Measurements from ENCODE around the gene CFD. TPM values are rescaled to one million over a fixed set of nuclear protein-coding genes. Genes with fewer than 3 reads are reported as not detected.

CFD gene
- total RNA-seq: 0.91 and 262 TPM in 2 replicates

GRCh38 chr19:858868-859843 is at the start of gene CFD:
Gene CFD, plus strand, starts transcription at chr19:859664. Its CDS starts 26 bp downstream, at chr19:859690.

GRCh38 chr19:821825-822503 is 37.5 kb upstream of the CFD start, which contains the start of gene PLPPR3:
Gene PLPPR3, minus strand, starts transcription at chr19:821955. Its CDS starts 396 bp downstream, at chr19:821559.

GRCh38 chr19:827710-828321 is 31.6 kb upstream of the CFD start, which contains the start of gene AZU1:
Gene AZU1, plus strand, starts transcription at chr19:827837. Its CDS starts 10 bp downstream, at chr19:827847.

GRCh38 chr19:840519-841206 is 18.8 kb upstream of the CFD start, which contains the start of gene PRTN3:
Gene PRTN3, plus strand, starts transcription at chr19:840999. Its CDS starts 10 bp downstream, at chr19:841009.

GRCh38 chr19:852136-853013 is 7.1 kb upstream of the CFD start, which contains the start of gene ELANE:
Gene ELANE, plus strand, starts transcription at chr19:852303. Its CDS starts 26 bp downstream, at chr19:852329.

GRCh38 chr19:892894-893689 is 33.6 kb downstream of the CFD start, which contains the start of the genes MED16 and RNU6-9:
Gene MED16, minus strand, starts transcription at chr19:893187. Its CDS starts 2,056 bp downstream, at chr19:891131.
Gene RNU6-9, plus strand, starts transcription at chr19:893484.

Other genes starting within 250 kb of the CFD start
- gene POLRMT, start 226.1 kb upstream of the CFD start, total RNA-seq: 35.1 and 36.3 TPM in 2 replicates
- gene FGF22, start 219.8 kb upstream of the CFD start, total RNA-seq: not detected in 2 replicates
- 57.8 and 95.7 TPM in 2 replicates for gene RNF126, start 196.4 kb upstream of the CFD start, total RNA-seq
- 118 and 238 TPM in 2 replicates for gene FSTL3, start 183.3 kb upstream of the CFD start, total RNA-seq
- 1.9 TPM in 1 of 2 replicates, not detected in the other for gene PRSS57, start 164.2 kb upstream of the CFD start, total RNA-seq
- 15.9 and 83.0 TPM in 2 replicates for gene PALM, start 150.7 kb upstream of the CFD start, total RNA-seq
- 3.2 TPM in 2 replicates for gene MISP, start 108.6 kb upstream of the CFD start, total RNA-seq
- 297 and 323 TPM in 2 replicates for gene PTBP1, start 62.2 kb upstream of the CFD start, total RNA-seq
- 1.7 and 102 TPM in 2 replicates for gene PLPPR3, start 37.7 kb upstream of the CFD start, total RNA-seq
- 2.5 TPM in 1 of 2 replicates, not detected in the other for gene AZU1, start 31.8 kb upstream of the CFD start, total RNA-seq
- 2.6 TPM in 1 of 2 replicates, not detected in the other for gene PRTN3, start 18.7 kb upstream of the CFD start, total RNA-seq
- 15.0 TPM in 1 of 2 replicates, not detected in the other for gene ELANE, start 7.4 kb upstream of the CFD start, total RNA-seq
- gene MED16, start 33.5 kb downstream of the CFD start, total RNA-seq: 45.9 and 54.3 TPM in 2 replicates
- not detected in 2 replicates for gene RNU6-9, start 33.8 kb downstream of the CFD start, total RNA-seq
- 51.7 and 56.2 TPM in 2 replicates for gene R3HDM4, start 53.6 kb downstream of the CFD start, total RNA-seq
- gene KISS1R, start 57.7 kb downstream of the CFD start, total RNA-seq: 0.39 TPM in 1 of 2 replicates, not detected in the other
- gene ARID3A, start 66.4 kb downstream of the CFD start, total RNA-seq: 12.2 and 14.5 TPM in 2 replicates
- 49.1 and 54.8 TPM in 2 replicates for gene WDR18, start 124.7 kb downstream of the CFD start, total RNA-seq
- gene GRIN3B, start 140.8 kb downstream of the CFD start, total RNA-seq: 1.6 and 2.0 TPM in 2 replicates
- 126 and 158 TPM in 2 replicates for gene TMEM259, start 161.5 kb downstream of the CFD start, total RNA-seq
- not detected in 2 replicates for gene RNU6-2, start 161.9 kb downstream of the CFD start, total RNA-seq
- 265 and 382 TPM in 2 replicates for gene CNN2, start 166.9 kb downstream of the CFD start, total RNA-seq
- gene ABCA7, start 180.4 kb downstream of the CFD start, total RNA-seq: 1.9 and 3.3 TPM in 2 replicates
- gene ARHGAP45, start 207.5 kb downstream of the CFD start, total RNA-seq: 3.4 and 4.5 TPM in 2 replicates
- gene POLR2E, start 235.7 kb downstream of the CFD start, total RNA-seq: 207 and 220 TPM in 2 replicates
- gene GPX4, start 244.3 kb downstream of the CFD start, total RNA-seq: 357 and 567 TPM in 2 replicates

All from epithelial cell of alveolus of lung (primary cell).